UCSD-AML1 (cell line): Measurements from ENCODE around the gene POTEB3.
"Not testable (repeated sequence)": the region's sequence is repeated elsewhere in the genome, so short reads cannot be mapped to it uniquely, and the experiment has no call there.

Experiments used
- DNase-seq: peaks from one replicate; lab custom pipeline; 2025; ENCODE audit not compliant: unreplicated experiment; lab: John Stamatoyannopoulos, UW

The POTEB3 gene

GRCh38 chr15:21440399-21440798 is at the start of gene POTEB3:
TSS of gene POTEB3 (minus strand) at chr15:21440499. CDS start at chr15:21440011, 488 bp downstream.
- DNase-seq = not testable (repeated sequence)

- not testable (repeated sequence) for DNase-seq
Measured at GRCh38 chr15:21453683-21454082, 13.4 kb upstream of the POTEB3 start.

- not testable (repeated sequence) for DNase-seq
Measured at GRCh38 chr15:21451920-21452563, 11.7 kb upstream of the POTEB3 start.

- DNase-seq = not testable (repeated sequence)
Measured at GRCh38 chr15:21451487-21451886, 11.2 kb upstream of the POTEB3 start.

GRCh38 chr15:21407366-21407765 is 32.9 kb downstream of the POTEB3 start:
- DNase-seq = not testable (repeated sequence)

- not testable (repeated sequence) for DNase-seq
Measured at GRCh38 chr15:21401531-21401930, 38.8 kb downstream of the POTEB3 start.

GRCh38 chr15:21399111-21399510 is 41.2 kb downstream of the POTEB3 start:
- DNase-seq = not testable (repeated sequence)

- not testable (repeated sequence) for DNase-seq
Measured at GRCh38 chr15:21398511-21398910, 41.8 kb downstream of the POTEB3 start.

- DNase-seq = not testable (repeated sequence)
Measured at GRCh38 chr15:21397656-21398055, 42.6 kb downstream of the POTEB3 start.

GRCh38 chr15:21397186-21397585 is 43.1 kb downstream of the POTEB3 start:
- not testable (repeated sequence) for DNase-seq

- DNase-seq = not testable (repeated sequence)
Measured at GRCh38 chr15:21385961-21386360, 54.3 kb downstream of the POTEB3 start.

GRCh38 chr15:21383866-21384485 is 56.3 kb downstream of the POTEB3 start:
- DNase-seq = not testable (repeated sequence)

GRCh38 chr15:21373682-21374081 is 66.6 kb downstream of the POTEB3 start:
- not testable (repeated sequence) for DNase-seq

GRCh38 chr15:21369177-21369576 is 71.1 kb downstream of the POTEB3 start:
- DNase-seq = not testable (repeated sequence)

GRCh38 chr15:21368625-21369024 is 71.7 kb downstream of the POTEB3 start:
- not testable (repeated sequence) for DNase-seq
